ENCODE results near the gene MPPE1. TPM values are rescaled to one million over a fixed set of nuclear protein-coding genes. Genes with fewer than 3 reads are reported as not detected.
A peak's percentile ranks its signal among the peaks of the same experiment; 100 is the strongest.

Gene MPPE1
- total and polyA plus RNA-seq, 9 of the 15 experiments (the other 6 are each of a cell fraction or from before 2014, with no cell fraction given): 10.7 to 19.5 (median 13.3) TPM

- 0 out of 2 replicates have a peak, but pooled peaks have one; percentile 14 for TF ChIP-seq RREB1 (CRISPR knock-in tag; IDR thresholded peaks at IDR 0.05)
- TF ChIP-seq, protein P1, sequence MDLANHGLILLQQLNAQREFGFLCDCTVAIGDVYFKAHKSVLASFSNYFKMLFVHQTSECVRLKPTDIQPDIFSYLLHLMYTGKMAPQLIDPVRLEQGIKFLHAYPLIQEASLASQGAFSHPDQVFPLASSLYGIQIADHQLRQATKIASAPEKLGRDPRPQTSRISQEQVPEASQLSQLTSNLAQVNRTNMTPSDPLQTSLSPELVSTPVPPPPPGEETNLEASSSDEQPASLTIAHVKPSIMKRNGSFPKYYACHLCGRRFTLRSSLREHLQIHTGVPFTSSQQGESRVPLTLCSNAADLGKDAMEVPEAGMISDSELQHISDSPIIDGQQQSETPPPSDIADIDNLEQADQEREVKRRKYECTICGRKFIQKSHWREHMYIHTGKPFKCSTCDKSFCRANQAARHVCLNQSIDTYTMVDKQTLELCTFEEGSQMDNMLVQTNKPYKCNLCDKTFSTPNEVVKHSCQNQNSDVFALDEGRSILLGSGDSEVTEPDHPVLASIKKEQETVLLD (IDR thresholded peaks at IDR 0.05): peak; percentile 92
- no peak for TF ChIP-seq ZNF282 (CRISPR knock-in tag; IDR thresholded peaks at IDR 0.05)
- TF ChIP-seq THRAP3 (IDR thresholded peaks at IDR 0.05; ENCODE audit: borderline replicate concordance): no peak
- no peak; the same call in 1 of the 2 replicates for TF ChIP-seq KAT7 (CRISPR knock-in tag; IDR thresholded peaks at IDR 0.05; ENCODE audit: borderline replicate concordance)
- TF ChIP-seq TFAP4 (CRISPR knock-in tag; IDR thresholded peaks at IDR 0.05; ENCODE audit: borderline replicate concordance): peak; percentile 61; the same call in 1 of the 2 replicates
- no peak for TF ChIP-seq ZNF717 (CRISPR knock-in tag; IDR thresholded peaks at IDR 0.05)
- TF ChIP-seq ZNF354B (CRISPR knock-in tag; IDR thresholded peaks at IDR 0.05): no peak
- no peak for TF ChIP-seq MEF2D (tag; conservative IDR thresholded peaks at IDR 0.05; ENCODE audit: low read depth)
- no peak for TF ChIP-seq PTRF (tag; IDR thresholded peaks at IDR 0.05)
- no peak for TF ChIP-seq FUS (optimal IDR thresholded peaks at IDR 0.05; ENCODE audit: low read depth, low read length)
- TF ChIP-seq HCFC1 (IDR thresholded peaks at IDR 0.05; ENCODE audit: low read depth, low read length): peak; percentile 86
- TF ChIP-seq ZNF263 (CRISPR knock-in tag; IDR thresholded peaks at IDR 0.05; ENCODE audit: borderline replicate concordance): no peak
- TF ChIP-seq PHF21A (IDR thresholded peaks at IDR 0.05; ENCODE audit: borderline replicate concordance, low read depth): no peak
- no peak for TF ChIP-seq DMBX1 (CRISPR knock-in tag; IDR thresholded peaks at IDR 0.05; ENCODE audit: borderline replicate concordance)
- TF ChIP-seq, protein P2, sequence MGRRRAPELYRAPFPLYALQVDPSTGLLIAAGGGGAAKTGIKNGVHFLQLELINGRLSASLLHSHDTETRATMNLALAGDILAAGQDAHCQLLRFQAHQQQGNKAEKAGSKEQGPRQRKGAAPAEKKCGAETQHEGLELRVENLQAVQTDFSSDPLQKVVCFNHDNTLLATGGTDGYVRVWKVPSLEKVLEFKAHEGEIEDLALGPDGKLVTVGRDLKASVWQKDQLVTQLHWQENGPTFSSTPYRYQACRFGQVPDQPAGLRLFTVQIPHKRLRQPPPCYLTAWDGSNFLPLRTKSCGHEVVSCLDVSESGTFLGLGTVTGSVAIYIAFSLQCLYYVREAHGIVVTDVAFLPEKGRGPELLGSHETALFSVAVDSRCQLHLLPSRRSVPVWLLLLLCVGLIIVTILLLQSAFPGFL (CRISPR knock-in tag; IDR thresholded peaks at IDR 0.05): 0 out of 2 replicates have a peak, but pooled peaks have one; percentile 80
- TF ChIP-seq POLR2A (conservative IDR thresholded peaks at IDR 0.05): peak; percentile 91
- TF ChIP-seq HIVEP1 (CRISPR knock-in tag; IDR thresholded peaks at IDR 0.05): no peak
- TF ChIP-seq RUNX1 (IDR thresholded peaks at IDR 0.05; ENCODE audit: low read depth): no peak
- no peak for TF ChIP-seq TEAD2 (tag; IDR thresholded peaks at IDR 0.05)
These were observed 56.8 kb downstream of the MPPE1 start, which contains the start of gene CHMP1B (continued) for GRCh38 chr18:11851146-11851805.
